ENCODE measurements around the gene NR3C2. TPM values are rescaled to one million over a fixed set of nuclear protein-coding genes. Genes with fewer than 3 reads are reported as not detected.
"Not testable (repeated sequence)": the region's sequence is repeated elsewhere in the genome, so short reads cannot be mapped to it uniquely, and the experiment has no call there.

NR3C2 gene
- total RNA-seq, 1 experiment from 2014 or later: 1.6 TPM

DNA sequence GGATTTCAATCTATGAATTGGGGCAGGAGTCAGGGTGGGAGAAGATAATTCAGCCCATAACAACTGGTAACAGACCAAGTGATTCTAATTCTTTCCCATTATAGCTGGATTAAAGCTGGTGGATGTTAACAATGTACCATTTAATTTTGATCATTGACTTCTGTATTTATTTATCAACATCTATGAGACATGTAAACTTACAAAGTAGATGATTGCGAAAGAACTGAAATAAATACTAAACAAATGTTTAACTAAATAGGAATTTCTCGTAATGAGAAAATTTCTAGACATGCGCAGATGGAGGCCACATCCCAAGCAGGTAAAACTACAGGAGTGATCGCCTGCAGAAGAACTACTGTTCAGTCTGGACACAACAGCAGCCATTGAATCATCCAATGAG lies 107.1 kb downstream of the NR3C2 start:
- no peak overlapping the region for H3K4me2 ChIP-seq (ENCODE audit: low read depth, low read length, poor library complexity, severe bottlenecking)
- H4K20me1 ChIP-seq (ENCODE audit: insufficient read depth, low read depth, low read length): no peaks in the 10 kb centered on the region
- no peaks in the 10 kb centered on the region for H3K36me3 ChIP-seq (ENCODE audit: insufficient read depth, low read length)
- no peaks in the 10 kb centered on the region for H3K4me1 ChIP-seq (ENCODE audit: low read length)
- no peak overlapping the region for H3K27ac ChIP-seq (ENCODE audit: low read length)
- no peaks in the 10 kb centered on the region for H3K79me2 ChIP-seq (ENCODE audit: low read length)
- DNase-seq: no peak
- no peak overlapping the region for H2AFZ ChIP-seq (ENCODE audit: low read length)
- no peaks in the 10 kb centered on the region for H3K9me2 ChIP-seq (replicated peaks; ENCODE audit: insufficient read depth, low read length)
- no peak overlapping the region for H3K9ac ChIP-seq (ENCODE audit: low read length)
- H3K27me3 ChIP-seq (ENCODE audit: low read length): 0 out of 2 replicates have a peak, but pooled peaks cover 2% of the 10 kb centered on the region
- no peaks in the 10 kb centered on the region for H3K9me3 ChIP-seq (ENCODE audit: low read length)
- no peak overlapping the region for H3K4me3 ChIP-seq (ENCODE audit: low read length)

DNA sequence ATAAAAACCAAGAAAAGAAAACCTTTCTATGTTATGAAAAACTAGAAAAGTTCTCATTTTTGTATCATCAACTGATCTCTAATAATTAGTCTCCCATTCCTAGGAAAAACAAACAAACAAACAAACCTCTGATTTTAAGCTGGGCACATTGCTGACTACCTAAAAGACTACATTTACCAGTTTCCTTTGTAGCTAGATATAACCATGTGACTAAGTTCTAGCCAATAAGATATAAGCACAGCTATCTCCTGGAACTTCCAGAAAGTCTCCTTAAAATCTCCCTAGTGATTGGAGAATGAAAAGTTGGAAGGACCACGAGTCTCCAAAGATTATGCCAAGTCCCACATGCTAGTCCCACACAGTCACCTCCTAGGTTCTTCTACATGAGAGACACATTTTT lies 108.9 kb downstream of the NR3C2 start:
- Histone ChIP-seq H3K79me2 (ENCODE audit: low read length) (no peaks in the 10 kb centered on the region), H4K20me1 (ENCODE audit: insufficient read depth, low read depth, low read length) (no peaks in the 10 kb centered on the region), H3K9me2 (replicated peaks; ENCODE audit: insufficient read depth, low read length) (no peaks in the 10 kb centered on the region), H3K4me2 (ENCODE audit: low read depth, low read length, poor library complexity, severe bottlenecking) (no peak overlapping the region), H3K4me3 (ENCODE audit: low read length) (no peak overlapping the region), H3K9ac (ENCODE audit: low read length) (no peak overlapping the region), H3K27ac (ENCODE audit: low read length) (no peak overlapping the region), H3K36me3 (ENCODE audit: insufficient read depth, low read length) (no peaks in the 10 kb centered on the region), H3K27me3 (ENCODE audit: low read length) (peaks cover 2% of the 10 kb centered on the region; the same call in 1 of the 2 replicates), H3K9me3 (ENCODE audit: low read length) (no peaks in the 10 kb centered on the region), H2AFZ (ENCODE audit: low read length) (no peak overlapping the region), H3K4me1 (ENCODE audit: low read length) (no peaks in the 10 kb centered on the region)
- DNase-seq: no peak

DNA sequence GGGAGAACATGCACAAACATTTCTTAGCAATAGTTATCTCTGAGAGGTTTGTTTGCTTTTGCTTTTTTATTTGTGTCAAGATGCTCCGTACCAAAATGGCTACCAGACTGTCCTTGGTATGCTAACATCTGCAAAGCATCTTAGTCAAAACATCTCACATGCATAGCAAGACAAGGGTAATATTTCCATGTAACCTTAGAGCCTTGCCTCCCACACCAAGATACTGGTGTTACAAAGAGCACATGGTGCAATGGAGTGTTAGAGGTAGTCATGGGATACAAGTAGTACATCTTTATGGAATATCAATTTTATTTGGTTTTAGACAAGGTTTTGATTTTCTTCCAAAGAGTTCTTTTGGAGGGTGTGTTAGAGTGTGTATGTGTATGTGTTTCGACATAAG lies 109.7 kb downstream of the NR3C2 start:
- no peak for DNase-seq
- Histone ChIP-seq H3K27ac (ENCODE audit: low read length) (no peak overlapping the region), H4K20me1 (ENCODE audit: insufficient read depth, low read depth, low read length) (no peaks in the 10 kb centered on the region), H3K27me3 (ENCODE audit: low read length) (peaks cover 2% of the 10 kb centered on the region; the same call in 1 of the 2 replicates), H3K79me2 (ENCODE audit: low read length) (no peaks in the 10 kb centered on the region), H3K4me3 (ENCODE audit: low read length) (no peak overlapping the region), H3K9me3 (ENCODE audit: low read length) (no peaks in the 10 kb centered on the region), H3K4me1 (ENCODE audit: low read length) (no peaks in the 10 kb centered on the region), H3K9ac (ENCODE audit: low read length) (no peak overlapping the region), H3K36me3 (ENCODE audit: insufficient read depth, low read length) (no peaks in the 10 kb centered on the region), H3K9me2 (replicated peaks; ENCODE audit: insufficient read depth, low read length) (no peaks in the 10 kb centered on the region), H3K4me2 (ENCODE audit: low read depth, low read length, poor library complexity, severe bottlenecking) (no peak overlapping the region), H2AFZ (ENCODE audit: low read length) (no peak overlapping the region)

DNA sequence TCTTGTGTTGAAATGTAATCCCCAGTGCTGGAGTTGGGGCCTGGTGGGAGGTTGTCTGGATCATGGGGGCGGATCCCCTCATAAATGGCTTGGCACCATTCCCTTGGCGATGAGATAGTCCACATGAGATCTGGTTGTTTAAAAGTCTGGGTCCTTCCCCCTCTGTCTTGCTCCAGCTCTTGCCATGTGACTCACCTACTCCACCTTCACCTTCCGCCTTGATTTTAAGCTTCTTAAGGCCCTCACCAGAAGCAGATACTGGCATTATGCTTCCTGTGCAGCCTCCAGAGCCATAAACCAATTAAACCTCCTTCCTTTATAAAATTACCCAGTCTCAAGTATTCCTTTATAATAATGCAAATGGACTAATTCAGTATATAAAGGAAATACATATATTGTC lies 111.5 kb downstream of the NR3C2 start:
- H3K27me3 ChIP-seq (ENCODE audit: low read length): no peaks in the 10 kb centered on the region; the same call in 1 of the 2 replicates
- H3K9me2 ChIP-seq (replicated peaks; ENCODE audit: insufficient read depth, low read length): no peaks in the 10 kb centered on the region
- no peak overlapping the region for H2AFZ ChIP-seq (ENCODE audit: low read length)
- no peak overlapping the region for H3K27ac ChIP-seq (ENCODE audit: low read length)
- no peak overlapping the region for H3K9ac ChIP-seq (ENCODE audit: low read length)
- no peak overlapping the region for H3K4me3 ChIP-seq (ENCODE audit: low read length)
- H3K79me2 ChIP-seq (ENCODE audit: low read length): no peaks in the 10 kb centered on the region
- H3K4me2 ChIP-seq (ENCODE audit: low read depth, low read length, poor library complexity, severe bottlenecking): no peak overlapping the region
- H3K9me3 ChIP-seq (ENCODE audit: low read length): no peaks in the 10 kb centered on the region
- H3K36me3 ChIP-seq (ENCODE audit: insufficient read depth, low read length): no peaks in the 10 kb centered on the region
- no peaks in the 10 kb centered on the region for H4K20me1 ChIP-seq (ENCODE audit: insufficient read depth, low read depth, low read length)
- no peaks in the 10 kb centered on the region for H3K4me1 ChIP-seq (ENCODE audit: low read length)
- DNase-seq: no peak

DNA sequence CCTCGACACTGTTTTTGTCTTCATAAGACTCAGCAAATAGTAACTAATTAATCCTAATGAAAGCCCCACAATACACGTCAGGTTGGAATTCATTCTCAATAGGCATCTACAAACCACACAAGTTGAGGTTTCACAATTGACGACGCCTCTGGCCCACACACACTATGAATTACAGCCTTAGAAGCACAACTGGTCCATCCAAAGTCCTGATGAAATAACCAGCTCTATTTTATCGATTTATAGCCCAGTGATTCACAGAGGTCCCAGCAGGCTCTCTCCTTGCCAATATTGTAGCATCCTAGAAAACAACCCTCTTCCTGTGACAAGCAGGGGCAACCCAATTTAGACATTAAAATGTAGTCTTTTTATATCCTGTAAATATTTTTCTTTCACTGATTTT lies 112.1 kb downstream of the NR3C2 start:
- H3K9me3 ChIP-seq (ENCODE audit: low read length): no peaks in the 10 kb centered on the region
- H3K36me3 ChIP-seq (ENCODE audit: insufficient read depth, low read length): no peaks in the 10 kb centered on the region
- H3K4me3 ChIP-seq (ENCODE audit: low read length): no peak overlapping the region
- no peaks in the 10 kb centered on the region for H3K79me2 ChIP-seq (ENCODE audit: low read length)
- H3K9ac ChIP-seq (ENCODE audit: low read length): no peak overlapping the region
- H3K9me2 ChIP-seq (replicated peaks; ENCODE audit: insufficient read depth, low read length): no peaks in the 10 kb centered on the region
- no peak overlapping the region for H2AFZ ChIP-seq (ENCODE audit: low read length)
- H3K4me2 ChIP-seq (ENCODE audit: low read depth, low read length, poor library complexity, severe bottlenecking): no peak overlapping the region
- no peak for DNase-seq
- no peaks in the 10 kb centered on the region for H4K20me1 ChIP-seq (ENCODE audit: insufficient read depth, low read depth, low read length)
- H3K27ac ChIP-seq (ENCODE audit: low read length): no peak overlapping the region
- no peaks in the 10 kb centered on the region; the same call in 1 of the 2 replicates for H3K27me3 ChIP-seq (ENCODE audit: low read length)
- H3K4me1 ChIP-seq (ENCODE audit: low read length): no peaks in the 10 kb centered on the region

DNA sequence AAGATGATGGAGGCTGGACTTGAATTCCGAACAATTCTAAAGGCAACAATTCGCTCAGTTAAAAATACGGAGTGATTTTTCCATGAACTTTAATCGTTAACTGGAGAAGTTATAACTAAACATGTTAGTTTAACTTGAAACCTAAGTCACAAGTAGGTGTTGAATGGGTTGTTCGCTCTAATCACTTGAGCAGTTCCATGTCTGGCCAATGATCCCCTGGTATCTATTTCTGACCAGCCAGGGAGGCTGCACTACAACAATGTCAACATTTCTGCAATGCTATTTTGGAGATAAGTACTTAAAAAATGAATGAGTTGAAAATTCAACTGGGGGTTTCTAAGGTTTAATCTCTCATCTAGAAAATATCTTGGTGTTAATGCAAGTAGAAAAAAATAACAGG lies 112.5 kb downstream of the NR3C2 start:
- H3K27me3 ChIP-seq (ENCODE audit: low read length): no peaks in the 10 kb centered on the region; the same call in 1 of the 2 replicates
- no peaks in the 10 kb centered on the region for H4K20me1 ChIP-seq (ENCODE audit: insufficient read depth, low read depth, low read length)
- no peaks in the 10 kb centered on the region for H3K9me2 ChIP-seq (replicated peaks; ENCODE audit: insufficient read depth, low read length)
- no peak overlapping the region for H3K9ac ChIP-seq (ENCODE audit: low read length)
- no peaks in the 10 kb centered on the region for H3K4me1 ChIP-seq (ENCODE audit: low read length)
- H2AFZ ChIP-seq (ENCODE audit: low read length): no peak overlapping the region
- no peak overlapping the region for H3K27ac ChIP-seq (ENCODE audit: low read length)
- no peak for DNase-seq
- H3K9me3 ChIP-seq (ENCODE audit: low read length): no peaks in the 10 kb centered on the region
- no peak overlapping the region for H3K4me3 ChIP-seq (ENCODE audit: low read length)
- H3K79me2 ChIP-seq (ENCODE audit: low read length): no peaks in the 10 kb centered on the region
- H3K36me3 ChIP-seq (ENCODE audit: insufficient read depth, low read length): no peaks in the 10 kb centered on the region
- H3K4me2 ChIP-seq (ENCODE audit: low read depth, low read length, poor library complexity, severe bottlenecking): no peak overlapping the region

DNA sequence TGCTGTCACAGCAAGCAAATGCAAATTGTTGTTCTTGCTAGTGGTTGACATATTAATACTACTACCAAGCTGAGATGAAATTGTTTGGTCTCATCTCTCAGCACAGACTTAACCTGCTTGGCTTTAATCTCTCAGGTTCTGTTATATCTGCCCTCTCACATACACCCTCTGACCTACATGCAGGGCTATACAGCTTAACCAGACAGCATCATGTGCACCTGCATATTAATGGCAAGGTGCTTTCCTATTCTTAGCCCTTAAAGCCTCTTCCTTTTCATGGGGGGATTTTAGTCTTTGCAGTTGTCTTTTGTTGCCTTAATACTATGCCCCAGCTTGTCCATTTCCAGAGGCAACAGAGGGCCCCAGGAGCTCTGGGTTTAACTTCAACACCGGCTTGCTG lies 114.5 kb downstream of the NR3C2 start:
- Histone ChIP-seq H3K4me1 (ENCODE audit: low read length) (no peaks in the 10 kb centered on the region), H3K9ac (ENCODE audit: low read length) (no peak overlapping the region), H3K9me2 (replicated peaks; ENCODE audit: insufficient read depth, low read length) (no peaks in the 10 kb centered on the region), H3K79me2 (ENCODE audit: low read length) (no peaks in the 10 kb centered on the region), H4K20me1 (ENCODE audit: insufficient read depth, low read depth, low read length) (no peaks in the 10 kb centered on the region), H3K4me3 (ENCODE audit: low read length) (no peak overlapping the region), H3K27me3 (ENCODE audit: low read length) (no peaks in the 10 kb centered on the region; the same call in 1 of the 2 replicates), H2AFZ (ENCODE audit: low read length) (no peak overlapping the region), H3K27ac (ENCODE audit: low read length) (no peak overlapping the region), H3K36me3 (ENCODE audit: insufficient read depth, low read length) (no peaks in the 10 kb centered on the region), H3K9me3 (ENCODE audit: low read length) (no peaks in the 10 kb centered on the region), H3K4me2 (ENCODE audit: low read depth, low read length, poor library complexity, severe bottlenecking) (no peak overlapping the region)
- no peak for DNase-seq

DNA sequence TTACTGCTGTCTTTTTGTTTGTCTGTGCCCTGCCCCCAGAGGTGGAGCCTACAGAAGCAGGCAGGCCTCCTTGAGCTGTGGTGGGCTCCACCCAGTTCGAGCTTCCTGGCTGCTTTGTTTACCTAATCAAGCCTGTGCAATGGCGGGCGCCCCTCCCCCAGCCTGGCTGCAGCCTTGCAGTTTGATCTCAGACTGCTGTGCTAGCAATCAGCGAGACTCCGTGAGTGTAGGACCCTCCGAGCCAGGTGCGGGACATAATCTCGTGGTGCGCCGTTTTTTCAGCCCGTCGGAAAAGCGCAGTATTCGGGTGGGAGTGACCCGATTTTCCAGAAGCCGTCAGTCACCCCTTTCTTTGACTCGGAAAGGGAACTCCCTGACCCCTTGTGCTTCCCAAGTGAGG lies 118.9 kb downstream of the NR3C2 start:
- H3K4me2 ChIP-seq (ENCODE audit: low read depth, low read length, poor library complexity, severe bottlenecking); H2AFZ ChIP-seq (ENCODE audit: low read length); H3K9ac ChIP-seq (ENCODE audit: low read length); H3K9me3 ChIP-seq (ENCODE audit: low read length); H3K9me2 ChIP-seq (replicated peaks; ENCODE audit: insufficient read depth, low read length); H3K36me3 ChIP-seq (ENCODE audit: insufficient read depth, low read length); H3K4me3 ChIP-seq (ENCODE audit: low read length); DNase-seq; H4K20me1 ChIP-seq (ENCODE audit: insufficient read depth, low read depth, low read length); H3K27me3 ChIP-seq (ENCODE audit: low read length); H3K79me2 ChIP-seq (ENCODE audit: low read length); H3K4me1 ChIP-seq (ENCODE audit: low read length); H3K27ac ChIP-seq (ENCODE audit: low read length): not testable (repeated sequence)

DNA sequence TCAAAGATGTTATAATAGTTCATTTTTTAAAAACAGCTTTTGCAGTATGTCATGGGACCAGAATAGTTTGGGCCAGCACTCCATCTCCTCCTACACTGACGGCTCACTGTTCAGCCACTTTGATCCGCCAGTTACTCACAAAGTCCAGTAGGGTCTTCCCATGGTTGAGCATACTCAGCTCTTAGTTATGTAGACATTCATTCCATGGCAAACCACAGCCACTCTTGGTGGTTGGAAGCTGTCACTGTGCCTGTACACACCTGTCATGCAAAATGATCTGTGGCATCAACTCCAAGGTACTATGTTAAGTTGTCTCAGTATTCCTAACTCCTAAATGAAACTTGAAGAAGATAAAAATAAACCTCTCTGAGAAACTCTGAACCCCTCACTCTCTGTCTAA lies 127.2 kb downstream of the NR3C2 start:
- no peaks in the 10 kb centered on the region for H3K4me1 ChIP-seq (ENCODE audit: low read length)
- no peaks in the 10 kb centered on the region for H3K27me3 ChIP-seq (ENCODE audit: low read length)
- no peaks in the 10 kb centered on the region for H3K36me3 ChIP-seq (ENCODE audit: insufficient read depth, low read length)
- H3K4me2 ChIP-seq (ENCODE audit: low read depth, low read length, poor library complexity, severe bottlenecking): no peak overlapping the region
- no peaks in the 10 kb centered on the region for H3K9me2 ChIP-seq (replicated peaks; ENCODE audit: insufficient read depth, low read length)
- no peak overlapping the region for H3K27ac ChIP-seq (ENCODE audit: low read length)
- no peak overlapping the region for H3K4me3 ChIP-seq (ENCODE audit: low read length)
- DNase-seq: no peak
- H4K20me1 ChIP-seq (ENCODE audit: insufficient read depth, low read depth, low read length): no peaks in the 10 kb centered on the region
- no peak overlapping the region for H2AFZ ChIP-seq (ENCODE audit: low read length)
- no peaks in the 10 kb centered on the region for H3K79me2 ChIP-seq (ENCODE audit: low read length)
- no peaks in the 10 kb centered on the region; the same call in 1 of the 2 replicates for H3K9me3 ChIP-seq (ENCODE audit: low read length)
- H3K9ac ChIP-seq (ENCODE audit: low read length): no peak overlapping the region
